NCI-H2081 (cell line): Measurements from ENCODE around the gene RHOT2.
A peak's percentile ranks its signal among the peaks of the same experiment; 100 is the strongest.

ENCODE experiments used
- DNase-seq, 2 experiments: peaks; one replicate each; lab custom pipeline; 2025; lab: John Stamatoyannopoulos, UW

RHOT2 gene

DNA sequence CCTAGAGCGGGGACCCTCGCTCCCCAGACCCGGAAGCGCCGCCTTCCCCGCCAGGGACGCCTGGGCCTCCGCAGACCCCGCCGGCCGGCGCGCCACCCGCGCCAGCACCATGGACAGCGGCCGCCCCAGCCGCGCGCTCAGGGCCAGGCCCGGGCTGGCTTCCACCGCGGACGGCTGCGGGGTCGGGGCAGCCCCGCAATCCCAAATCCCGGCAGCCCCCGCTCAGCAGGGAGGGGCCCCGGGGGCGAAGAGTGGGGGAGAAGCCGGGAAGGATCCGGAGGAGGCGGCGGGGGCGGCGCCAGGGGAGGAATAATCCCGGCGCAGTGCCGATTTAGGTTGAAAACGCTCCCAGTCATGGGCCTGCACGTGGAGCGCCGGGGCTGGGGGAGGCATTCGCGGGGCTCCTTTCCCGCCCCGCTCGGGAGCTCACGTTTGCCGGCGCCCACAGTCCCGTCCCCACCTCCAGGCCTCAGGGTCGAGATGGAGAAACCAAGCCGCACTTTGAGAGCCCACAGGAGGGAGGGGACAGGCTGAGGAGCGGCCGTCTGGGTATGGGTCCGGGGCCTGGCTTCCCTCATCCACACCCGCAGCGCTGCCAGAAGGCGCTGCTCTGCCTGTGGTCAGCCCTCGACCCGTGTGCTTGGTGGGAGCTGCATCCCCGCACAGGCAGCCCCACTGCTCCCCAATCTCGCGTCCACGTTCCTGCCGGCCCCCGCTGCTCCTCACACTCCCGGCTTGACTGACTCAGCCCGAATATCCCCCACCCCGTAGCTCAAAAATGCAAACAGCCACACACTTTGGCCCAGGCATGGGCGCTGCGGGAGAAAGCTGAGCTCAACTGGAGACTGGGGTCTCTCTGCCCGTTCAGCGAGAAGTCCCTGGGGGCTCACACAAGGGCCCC, 33.0 kb downstream of the RHOT2 start:
- DNase-seq, result no peak

DNA sequence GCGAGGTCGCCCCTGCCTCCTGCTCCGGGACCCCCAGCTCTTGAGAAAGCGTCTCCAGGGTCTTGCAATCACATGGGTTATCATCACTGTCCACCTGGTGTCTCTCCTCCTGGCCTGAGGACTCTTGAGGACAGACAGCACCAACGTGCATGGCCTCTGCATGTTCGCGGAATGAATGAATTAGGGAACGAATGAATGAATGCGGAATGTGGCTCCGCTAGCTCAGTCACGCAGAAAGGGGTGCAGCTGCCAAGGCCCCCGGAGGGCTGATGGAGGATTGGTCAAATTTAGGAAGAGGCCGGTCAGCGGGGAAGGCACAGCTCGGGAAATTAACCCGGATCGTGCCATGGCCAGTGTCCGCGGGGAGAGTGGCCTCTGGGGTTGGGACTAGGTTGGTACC, 34.4 kb downstream of the RHOT2 start:
- DNase-seq, result no peak

DNA sequence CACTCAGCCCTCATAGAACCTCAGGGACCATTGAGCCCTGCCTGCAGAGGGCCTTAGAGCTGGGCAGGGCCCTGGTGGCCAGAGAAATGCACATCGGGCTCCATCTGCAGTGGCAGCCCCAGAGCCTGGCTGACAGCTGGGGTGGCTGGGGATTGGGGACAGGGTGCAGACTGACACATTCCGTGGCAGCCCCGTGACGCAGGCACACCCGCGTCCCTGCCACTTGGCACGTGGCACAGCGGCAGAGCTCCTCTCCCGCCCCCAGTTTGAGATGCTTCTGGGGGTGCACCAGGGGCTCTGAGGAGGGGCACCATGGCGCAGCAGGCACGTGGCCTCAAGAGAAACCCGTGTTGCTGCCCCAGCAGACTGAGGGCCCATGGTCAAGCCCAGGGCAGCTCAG, 35.5 kb downstream of the RHOT2 start:
- DNase-seq, result no peak

DNA sequence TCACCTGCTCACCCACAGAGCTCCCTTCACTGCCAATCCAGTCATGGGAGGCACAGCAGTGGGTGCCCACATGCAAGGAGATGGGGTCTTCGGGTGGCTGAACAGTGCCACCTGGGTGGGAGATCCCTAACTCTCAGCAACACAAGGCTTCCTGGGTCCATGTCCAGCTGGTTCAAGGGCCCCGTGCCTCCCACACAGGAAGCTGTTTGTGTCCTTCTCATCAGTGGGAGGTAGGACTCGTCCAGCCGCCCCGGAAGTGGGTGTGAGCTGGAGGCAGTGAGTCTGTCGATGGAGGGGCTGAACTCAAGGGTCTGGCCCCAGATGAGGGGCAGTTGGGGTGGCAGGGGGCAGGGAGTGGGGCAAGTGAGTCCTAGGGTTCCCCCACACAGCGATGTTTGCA, 36.1 kb downstream of the RHOT2 start:
- DNase-seq, result no peak

DNA sequence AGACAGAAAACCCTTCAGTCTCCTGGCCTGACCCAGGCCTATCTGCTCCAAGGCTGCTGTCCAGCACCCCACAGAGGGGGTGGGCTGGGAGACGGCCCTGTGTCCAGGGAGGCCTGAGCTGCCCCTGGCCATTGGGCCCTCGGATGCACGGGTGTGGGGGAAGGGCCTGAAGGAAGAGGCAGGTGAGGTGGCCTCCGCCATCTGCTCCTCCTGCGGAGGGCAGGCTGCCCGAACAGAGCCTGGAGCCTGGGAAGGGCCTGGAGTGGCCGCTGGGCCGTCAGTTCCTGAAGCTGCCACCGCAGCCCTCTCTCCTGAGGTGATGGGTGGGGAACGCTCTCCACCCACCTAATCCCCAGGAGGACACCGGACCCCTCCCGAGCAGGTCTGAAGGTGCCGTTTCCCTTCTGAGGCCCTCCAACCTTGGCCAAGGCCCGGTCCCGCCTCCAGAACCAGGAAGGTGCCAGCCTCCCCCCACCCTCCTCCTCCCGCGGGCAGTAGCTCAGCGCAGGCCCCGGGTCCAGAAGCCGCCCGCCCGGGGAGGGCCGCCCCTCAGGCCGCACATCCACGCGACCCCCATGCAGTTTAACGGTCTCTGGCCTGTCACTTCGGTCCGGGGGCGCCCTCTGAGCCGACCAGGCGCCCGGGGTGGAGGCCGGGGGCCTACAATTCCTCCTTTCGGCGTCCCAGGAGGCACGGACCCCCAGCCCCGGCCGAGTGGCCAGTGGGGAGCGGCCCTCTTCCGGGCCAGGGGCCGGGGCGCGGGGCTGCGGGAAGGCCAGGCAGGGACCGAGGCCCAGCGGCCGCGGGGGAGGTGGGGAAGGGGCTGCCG, 36.8 kb downstream of the RHOT2 start:
- DNase-seq, result no peak

DNA sequence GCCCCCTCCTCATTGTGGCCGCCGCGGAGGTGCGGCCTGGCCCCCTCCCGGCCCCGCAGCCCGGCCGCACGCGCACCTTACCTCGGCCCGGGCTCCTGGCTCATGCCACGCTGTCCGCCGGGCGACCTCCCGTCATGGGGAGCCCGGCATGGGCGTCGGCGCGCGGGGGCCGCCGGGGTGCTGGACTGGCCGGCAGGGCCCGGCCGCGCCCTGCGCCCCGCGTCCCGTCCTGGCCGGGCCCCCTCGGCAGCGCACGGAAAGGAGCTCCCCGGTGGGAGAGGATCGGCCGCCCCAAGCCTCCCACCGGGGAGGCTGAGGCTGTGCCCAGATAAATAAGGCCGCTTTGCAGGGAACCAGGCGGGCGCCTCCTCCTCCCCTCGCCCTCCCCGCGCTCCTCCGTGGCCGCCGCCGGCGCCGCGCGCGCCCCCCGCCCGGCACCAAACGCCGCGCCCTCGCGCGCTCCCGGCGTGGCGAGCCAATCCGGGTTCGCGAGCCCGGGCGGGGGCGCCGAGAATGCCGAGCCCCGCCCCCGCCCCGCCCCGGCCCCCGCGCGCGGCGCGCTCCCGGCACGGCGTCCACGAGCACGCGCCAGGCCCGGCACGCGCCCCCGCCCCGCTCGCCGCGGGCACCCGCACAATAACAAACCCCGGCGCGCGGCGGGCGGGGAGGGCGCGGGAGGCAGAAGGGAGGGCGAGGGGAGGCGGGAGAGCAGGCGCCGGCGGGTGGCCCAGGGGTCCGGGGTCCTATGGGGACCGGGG, 37.7 kb downstream of the RHOT2 start, which contains the start of gene FBXL16:
Gene FBXL16, minus strand, starts transcription at position 371 of the 758 bp plus-strand sequence. CDS start 8,396 bp downstream, outside the sequence.
- peak; percentile 58 to 68 for DNase-seq

DNA sequence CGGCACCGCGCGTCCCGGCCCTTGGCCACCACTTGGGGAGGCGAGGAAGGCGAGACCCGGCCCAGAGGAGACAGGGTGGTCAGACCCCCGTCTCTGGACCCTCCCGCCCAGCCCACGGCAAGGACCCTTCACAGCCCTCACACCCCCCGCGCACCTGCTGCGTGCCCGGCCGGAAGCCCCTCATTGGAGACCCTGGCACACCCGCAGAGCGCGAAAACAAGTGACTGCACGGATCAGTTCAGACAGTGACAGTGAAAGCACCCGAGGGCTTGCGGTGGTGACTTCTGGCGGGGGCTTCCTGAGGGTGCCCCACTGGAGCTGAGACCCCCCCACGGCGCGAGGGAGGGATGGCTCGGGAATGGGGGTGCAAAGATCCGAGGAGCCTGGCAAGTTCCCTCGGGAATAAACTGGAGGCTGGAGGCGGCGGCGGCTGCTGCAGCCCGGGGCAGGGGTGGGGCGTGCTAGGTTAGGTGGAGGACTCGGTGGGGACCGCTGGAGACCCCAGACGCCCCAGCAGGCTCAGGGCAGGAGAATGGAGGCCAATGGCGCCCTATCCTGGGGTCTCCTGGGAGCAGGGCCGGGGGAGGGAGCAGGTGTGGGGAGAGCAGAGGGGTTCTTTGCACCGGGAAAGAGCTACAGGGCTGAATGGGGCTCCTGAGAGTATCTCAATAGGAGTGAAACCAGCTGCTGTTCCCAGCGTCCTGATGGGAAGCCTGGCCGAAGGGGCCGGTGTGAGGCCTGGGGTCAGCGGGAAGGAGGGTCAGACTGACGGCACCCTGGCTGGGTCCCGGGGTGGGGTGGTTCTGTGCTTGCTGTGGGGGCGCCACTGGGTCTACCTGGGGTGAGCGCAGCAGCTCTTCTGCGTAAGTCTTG, 38.5 kb downstream of the RHOT2 start:
- DNase-seq, result no peak

DNA sequence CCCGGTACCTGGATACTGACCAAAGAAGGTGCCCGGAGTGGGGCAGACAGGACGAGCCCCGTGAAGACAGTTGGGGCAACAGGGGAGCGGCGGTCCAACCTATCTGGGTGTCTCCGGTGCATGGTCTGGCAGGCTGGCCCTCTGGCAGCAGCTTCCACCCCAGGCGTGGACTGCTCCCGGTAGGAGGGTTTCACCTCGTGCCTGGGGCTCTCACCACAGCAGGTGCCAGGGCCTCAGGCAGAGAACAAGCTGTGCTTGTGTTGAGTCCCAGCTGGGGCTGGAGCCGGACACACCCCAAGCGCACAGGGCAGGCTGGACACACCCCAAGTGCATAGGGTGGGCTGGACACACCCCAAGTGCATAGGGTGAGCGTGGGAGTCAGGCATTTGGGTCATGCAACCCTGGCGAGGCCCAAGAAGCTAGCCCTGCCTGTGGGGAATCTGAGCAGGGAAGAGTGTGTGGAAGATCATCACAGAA, 39.2 kb downstream of the RHOT2 start:
- DNase-seq, result no peak

DNA sequence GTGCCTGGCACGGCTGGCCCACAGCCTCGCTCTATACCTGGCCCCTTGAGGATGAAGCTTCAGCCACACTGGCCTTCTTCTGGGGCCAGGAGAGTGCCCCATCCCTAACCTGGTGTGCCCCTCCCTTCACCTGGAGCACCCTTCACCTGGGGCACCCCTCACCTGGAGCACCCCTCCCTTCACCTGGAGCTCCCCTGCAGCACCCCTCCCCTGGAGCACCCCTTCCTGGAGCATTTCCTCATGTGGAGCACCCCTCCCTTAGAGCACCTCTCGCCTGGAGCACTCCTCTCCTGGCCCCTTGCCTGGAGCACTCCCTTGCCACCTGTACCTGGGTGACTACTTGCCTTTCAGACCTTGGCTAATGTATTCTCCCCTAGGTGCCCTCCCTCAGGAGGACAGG, 40.1 kb downstream of the RHOT2 start:
- DNase-seq, result no peak

DNA sequence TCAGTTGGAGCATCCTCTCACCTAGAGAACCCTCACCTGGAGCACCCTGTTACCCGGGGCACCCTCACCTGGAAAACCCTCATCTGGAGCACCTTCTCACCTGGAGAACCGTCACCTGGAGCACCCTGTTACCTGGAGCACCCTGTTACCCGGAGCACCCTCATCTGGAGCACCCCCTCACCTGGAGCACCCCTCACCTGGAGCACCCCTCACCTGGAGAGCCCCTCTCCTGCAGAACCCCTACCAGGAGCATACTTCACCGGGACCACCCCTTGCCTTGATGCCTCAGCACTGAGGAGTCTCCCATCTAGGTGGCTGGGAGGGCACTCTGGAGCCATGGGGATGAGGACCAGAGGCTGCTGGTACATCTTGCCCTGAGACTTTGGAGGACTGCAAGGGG, 41.0 kb downstream of the RHOT2 start:
- DNase-seq, result no peak

DNA sequence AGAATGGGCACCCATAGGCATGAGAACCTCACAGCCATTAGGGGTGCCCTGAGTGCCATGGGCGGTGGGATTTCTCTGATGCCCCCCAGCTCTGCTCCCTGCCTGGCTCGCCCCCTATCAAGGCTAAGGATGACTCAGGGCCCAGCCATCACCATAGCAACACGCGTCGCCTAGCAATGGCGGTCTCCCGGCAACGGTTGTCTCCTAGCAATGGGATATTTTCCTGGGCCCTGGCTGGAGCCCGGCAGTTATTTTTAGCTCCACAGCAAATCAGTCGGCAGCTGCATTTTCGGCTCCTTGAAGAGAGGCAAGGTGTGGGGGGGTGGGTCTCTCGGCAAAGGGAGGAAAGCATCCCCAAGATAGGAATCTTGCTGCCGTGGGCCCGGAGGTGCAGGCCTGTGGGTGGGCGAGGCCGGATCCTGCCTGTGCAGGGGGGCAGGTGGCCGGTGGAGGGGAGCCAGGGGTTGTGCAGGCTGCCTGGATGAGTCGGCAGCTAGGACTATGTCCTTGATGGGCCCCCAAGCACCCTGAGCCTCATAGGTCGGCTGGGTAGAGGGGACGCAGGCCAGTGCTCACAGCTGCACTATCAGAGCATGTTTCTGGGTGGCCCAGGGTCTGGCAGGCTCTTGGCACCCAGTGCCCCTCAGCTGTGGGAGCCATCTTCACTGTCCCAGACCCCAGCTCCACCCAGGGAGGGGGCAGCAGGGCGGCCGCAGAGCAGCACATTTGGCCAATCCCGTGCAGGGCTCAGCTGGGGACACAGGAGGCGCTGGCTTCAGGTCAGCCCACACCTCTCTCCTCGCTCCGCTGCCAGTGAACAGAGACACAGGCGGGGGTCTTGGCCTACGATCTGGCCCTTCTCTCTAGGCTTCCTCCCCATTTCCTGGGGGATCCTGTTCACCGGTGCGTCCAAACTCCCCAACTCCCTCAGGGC, 41.9 kb downstream of the RHOT2 start:
- DNase-seq, result peak; percentile 74 to 81

DNA sequence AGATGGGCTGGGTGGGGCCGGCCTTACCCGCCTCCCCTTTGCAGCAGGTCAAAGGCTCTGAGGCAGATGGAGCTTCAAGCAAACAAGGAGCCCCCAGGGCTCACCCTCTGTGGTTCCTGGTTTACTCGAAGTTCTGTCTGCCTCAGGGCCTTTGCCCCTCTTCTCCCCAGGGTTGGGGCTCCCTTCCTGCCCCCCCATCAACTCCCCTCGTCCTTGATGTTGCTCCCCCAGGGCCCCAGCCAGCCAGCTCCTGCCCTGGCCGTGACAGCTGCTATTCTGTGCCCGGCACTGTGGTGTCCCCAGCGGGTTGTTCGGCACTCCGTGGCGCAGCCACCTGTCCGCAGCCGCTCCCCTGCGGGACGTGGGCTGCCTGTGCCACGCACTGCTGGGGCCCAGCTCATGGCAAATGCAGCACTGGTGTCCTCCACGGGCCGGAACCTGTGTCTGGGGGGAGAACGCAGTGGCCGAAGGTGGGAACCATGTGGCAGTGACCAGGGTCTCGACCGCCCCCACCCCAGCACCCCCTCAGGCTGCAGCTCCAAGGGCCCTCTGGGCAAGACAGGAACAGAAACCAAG, 42.7 kb downstream of the RHOT2 start:
- no peak for DNase-seq

DNA sequence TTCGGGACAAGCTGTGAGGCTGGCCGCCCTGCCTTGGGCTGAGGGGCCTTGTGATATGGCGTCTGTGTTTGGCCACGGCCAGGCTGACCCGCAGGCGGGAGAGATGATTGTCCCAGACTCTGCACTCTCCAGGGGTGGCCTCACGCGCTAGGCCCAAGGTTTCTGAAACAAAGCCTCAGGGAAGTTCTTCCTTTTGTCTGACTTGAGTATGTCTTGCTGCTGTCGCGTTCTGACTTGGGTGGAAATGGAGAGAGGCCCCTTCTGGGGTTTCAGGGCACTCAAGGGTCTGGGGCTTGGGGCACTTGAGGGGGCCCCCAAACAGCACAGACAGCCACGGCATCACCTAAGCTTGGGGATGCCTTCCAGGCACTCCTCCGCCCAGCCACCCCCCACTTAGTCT, 43.2 kb downstream of the RHOT2 start:
- DNase-seq, result no peak

DNA sequence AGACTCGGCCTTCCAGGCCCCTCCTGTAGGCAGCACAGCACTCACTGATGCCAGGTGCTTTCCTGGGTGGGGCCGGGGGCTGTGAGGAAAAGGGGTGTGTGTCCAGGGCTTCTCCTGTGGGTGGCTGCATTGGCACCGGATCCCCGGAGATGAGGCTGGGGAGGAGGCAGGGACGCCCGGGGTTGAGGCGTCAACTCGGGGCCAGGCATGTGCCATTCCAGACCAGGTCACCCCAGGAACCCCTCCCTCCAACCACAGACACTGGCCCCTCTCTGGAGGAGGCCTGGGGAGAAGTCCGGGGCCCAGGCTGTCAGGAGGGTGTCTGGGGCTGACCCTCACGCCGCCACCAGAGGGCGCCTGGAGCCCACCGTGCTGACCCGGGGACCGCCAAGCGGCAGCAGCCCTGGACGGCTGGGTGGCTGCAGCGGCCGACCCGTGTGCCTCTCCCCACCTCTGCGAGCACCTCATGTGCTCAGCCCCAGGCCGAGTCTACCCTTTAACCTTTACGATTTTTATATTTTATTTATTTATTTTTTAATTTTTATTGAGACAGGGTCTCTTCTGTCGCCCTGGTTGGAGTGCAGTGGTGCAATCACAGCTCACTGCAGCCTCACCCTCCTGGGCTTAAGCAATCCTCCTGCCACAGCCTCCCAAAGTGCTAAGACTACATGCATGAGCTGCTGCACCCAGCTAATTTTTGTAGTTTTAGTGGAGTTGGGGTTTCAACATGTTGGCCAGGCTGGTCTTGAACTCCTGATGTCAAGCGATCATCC, 43.8 kb downstream of the RHOT2 start:
- DNase-seq, result peak; percentile 51

DNA sequence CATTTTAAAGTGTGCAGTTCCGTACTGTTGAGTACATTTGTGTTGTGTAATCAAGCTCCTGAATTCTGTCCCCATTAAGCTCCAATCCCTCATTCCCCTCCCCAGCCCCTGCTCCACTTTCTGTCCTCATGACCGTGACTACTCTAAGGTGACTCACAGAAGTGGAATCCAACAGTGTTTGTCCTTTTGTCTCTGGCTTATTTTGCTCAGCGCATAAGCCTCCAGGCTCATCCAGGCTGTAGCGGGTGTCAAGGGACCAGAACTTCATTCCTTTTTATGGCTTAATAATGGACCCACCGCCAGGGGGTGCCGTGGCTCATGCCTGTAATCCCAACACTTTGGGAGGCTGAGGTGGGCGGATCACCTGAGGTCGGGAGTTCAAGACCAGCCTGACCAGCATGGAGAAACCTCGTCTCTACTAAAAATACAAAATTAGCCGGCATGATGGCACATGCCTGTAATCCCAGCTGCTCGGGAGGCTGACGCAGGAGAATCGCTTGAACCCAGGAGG, 44.9 kb downstream of the RHOT2 start:
- peak in 1 of 2 experiments; percentile 43 for DNase-seq

DNA sequence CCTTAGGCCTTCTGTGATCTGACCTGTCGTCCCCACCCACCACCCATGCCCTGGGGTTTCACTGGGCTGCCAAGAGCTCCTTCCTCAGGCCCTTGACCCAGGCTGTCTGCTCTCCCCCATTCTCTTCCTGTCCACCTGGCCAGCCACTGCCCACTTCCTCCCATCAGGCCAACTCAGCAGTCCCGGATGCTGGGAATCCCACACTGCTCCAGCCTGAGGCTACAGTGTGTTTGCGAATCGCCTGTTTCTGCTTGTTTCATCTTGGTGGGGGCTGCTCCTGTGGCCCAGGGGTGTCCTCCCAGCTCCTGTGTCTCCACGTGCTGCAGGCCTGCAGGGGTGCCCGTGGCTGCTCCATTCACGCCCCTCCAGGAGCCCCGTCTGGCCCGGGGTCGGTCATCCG, 46.1 kb downstream of the RHOT2 start:
- no peak for DNase-seq

DNA sequence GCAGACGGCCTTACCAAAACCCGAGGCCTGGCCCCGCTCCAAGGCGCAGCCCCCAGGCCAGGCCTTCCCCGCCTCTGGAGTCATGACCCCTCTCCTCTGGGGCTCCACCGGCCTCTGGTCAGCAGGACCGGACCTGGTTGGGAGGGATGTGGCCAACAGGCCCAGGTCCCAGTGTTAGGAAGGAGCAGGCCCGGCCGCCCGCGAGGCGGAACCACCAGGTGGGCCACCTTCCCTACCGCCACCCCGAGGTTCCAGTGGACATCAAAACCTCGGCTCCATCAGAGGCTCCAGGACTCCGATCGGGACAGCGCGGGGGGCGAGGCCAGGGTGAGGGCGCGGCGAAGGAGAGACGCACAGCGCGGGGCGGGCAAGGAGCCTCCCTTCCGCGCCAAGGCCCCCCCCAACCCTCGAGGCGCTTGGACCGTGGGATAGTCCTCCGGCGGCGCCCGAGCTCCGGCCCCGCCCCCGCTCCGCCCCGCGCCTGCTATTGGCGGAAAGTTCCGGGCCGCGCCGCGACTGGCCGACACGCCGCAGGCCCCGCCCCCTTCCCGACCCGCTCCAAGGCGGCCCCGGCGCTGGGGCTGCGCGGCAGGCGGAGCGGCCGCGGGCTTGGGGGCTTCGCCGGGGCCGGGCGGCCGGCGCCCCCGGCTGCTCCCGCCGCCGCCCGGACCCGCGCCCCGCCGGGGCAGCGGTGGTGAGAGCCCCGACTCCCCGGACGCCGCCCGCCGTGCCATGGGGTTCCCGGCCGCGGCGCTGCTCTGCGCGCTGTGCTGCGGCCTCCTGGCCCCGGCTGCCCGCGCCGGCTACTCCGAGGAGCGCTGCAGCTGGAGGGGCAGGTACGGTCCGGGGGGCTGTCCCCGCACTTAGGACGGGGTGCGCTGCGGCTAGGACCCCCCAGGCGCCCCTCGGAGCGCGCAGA, 46.9 kb downstream of the RHOT2 start, which contains the start of gene METRN:
Gene METRN, plus strand, starts transcription at position 561 of the 919 bp plus-strand sequence. Its CDS starts 172 bp downstream, at position 733.
- DNase-seq, result peak; percentile 71 to 75
